ENCODE measurements around the gene RGP1.

The RGP1 gene

DNA sequence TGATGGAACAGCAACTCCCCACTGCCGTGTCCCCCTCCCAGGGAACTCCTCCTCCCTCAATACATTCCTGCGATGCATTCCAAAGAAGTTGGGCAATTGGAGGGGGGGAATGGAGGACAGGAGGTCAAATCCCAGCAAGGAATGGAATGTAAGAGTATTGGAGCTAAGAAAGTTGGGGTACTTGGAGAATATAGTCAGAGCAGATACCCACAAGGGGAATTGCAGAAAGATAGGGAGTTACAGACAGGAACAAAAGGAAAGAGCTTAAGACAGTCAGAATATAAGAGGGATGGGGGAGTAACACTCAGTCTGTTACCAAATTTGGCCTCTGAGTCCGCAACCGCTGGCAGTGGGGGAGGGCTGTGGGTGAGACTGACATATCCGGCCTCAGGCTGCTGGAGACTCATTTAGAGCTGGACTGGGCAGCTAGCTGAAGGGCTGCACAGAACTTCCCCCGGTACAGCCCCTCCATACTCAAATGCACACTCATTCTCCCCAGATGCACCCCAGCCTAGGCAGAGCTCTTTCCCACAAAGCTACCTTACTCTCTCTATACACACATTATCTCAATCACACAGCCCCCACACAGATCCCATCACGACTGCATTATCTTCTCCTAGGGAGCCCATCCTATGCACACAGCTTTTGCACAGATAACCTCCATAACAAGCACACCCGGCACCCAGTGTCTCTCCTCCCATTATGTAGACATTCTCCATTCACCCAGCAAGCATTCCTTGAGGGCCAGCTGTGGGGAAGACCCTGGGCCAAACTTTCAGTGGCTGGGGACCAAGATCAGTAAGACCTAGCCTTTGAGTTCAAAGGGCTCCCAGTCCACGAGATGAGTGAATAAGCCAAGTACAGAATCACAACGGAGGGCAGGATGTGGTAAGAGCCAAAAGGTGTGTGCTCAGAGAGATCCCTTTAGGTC lies 20.8 kb upstream of the RGP1 start:
- H3K4me3 ChIP-seq (ENCODE audit: control insufficient read depth in 1 of 7, extremely low read depth in 1 of 7, insufficient read depth in 4 of 7, low read depth in 2 of 7, low read length in 6 of 7) = peak overlapping the region in 6 of 7 experiments; percentile 58 to 97 (median 74)
- ChIA-PET POLR2A (interaction anchor here (0.9 to 2.0 kb wide), 5 partner anchors 13 to 656 kb away, joined by 3 to 7 read pairs (median 4); partner anchors contain the start of genes CCDC107, RMRP, SPAG8 and VCP), CTCF (interaction anchor here (0.5 to 11.2 kb wide), 33 partner anchors 13 to 709 kb away, joined by 3 to 190 read pairs (median 4); partner anchors contain the start of genes CCDC107, GBA2, RGP1 and RMRP)
- WGBS (ENCODE audit: insufficient coverage) = 0% methylated on average over 7 of the region's 10 CpGs
- H3K36me3 ChIP-seq (ENCODE audit: control insufficient read depth in 4 of 4, insufficient read depth in 4 of 4, low read length in 3 of 4) = peaks cover 10 to 24% (median 22%) of the 10 kb centered on the region in 4 experiments
- H3K9me3 ChIP-seq (ENCODE audit: control extremely low read depth in 1 of 5, control insufficient read depth in 4 of 5, insufficient read depth in 2 of 5, low read depth in 1 of 5, low read length in 4 of 5) = no peaks in the 10 kb centered on the region
- DNase-seq = peak in 2 of 3 donors; percentile 54 to 63
- peak overlapping the region; percentile 69 to 94 for H3K27ac ChIP-seq (ENCODE audit: insufficient read depth in 1 of 2, low read depth in 1 of 2, low read length in 2 of 2, poor library complexity in 1 of 2, severe bottlenecking in 2 of 2)
- peaks cover 39 to 64% (median 63%) of the 10 kb centered on the region in 4 experiments for H3K4me1 ChIP-seq (ENCODE audit: control extremely low read depth in 1 of 4, control insufficient read depth in 4 of 4, insufficient read depth in 4 of 4, low read length in 3 of 4)
- no peaks in the 10 kb centered on the region for H3K27me3 ChIP-seq (replicated peaks in 2 of 5; ENCODE audit: control insufficient read depth in 4 of 5, insufficient read depth in 5 of 5, low read length in 4 of 5)

DNA sequence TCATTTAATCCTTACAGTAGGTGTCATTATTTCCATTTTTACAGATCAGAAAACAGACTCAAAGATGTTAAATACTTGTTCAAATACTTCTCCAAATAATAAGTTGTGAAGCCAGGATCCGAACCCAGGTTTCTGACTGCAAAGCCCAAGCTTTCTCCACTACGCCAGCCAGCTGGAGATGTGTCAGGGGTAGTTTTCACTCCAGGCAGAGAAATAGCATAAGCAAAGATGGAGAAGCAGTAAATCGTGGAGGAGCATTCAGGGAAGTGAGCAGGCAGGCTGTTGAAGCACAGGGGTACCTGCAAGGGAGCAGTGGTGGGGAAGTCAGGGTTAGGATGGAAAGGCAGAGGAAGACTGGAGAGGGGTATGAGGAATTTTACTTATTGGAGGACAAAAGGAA lies 20.0 kb upstream of the RGP1 start:
- peaks cover 44 to 72% (median 70%) of the 10 kb centered on the region in 4 experiments for H3K4me1 ChIP-seq (ENCODE audit: control extremely low read depth in 1 of 4, control insufficient read depth in 4 of 4, insufficient read depth in 4 of 4, low read length in 3 of 4)
- peak overlapping the region in 6 of 7 experiments; percentile 27 to 97 (median 74) for H3K4me3 ChIP-seq (ENCODE audit: control insufficient read depth in 1 of 7, extremely low read depth in 1 of 7, insufficient read depth in 4 of 7, low read depth in 2 of 7, low read length in 6 of 7)
- no peaks in the 10 kb centered on the region for H3K27me3 ChIP-seq (replicated peaks in 2 of 5; ENCODE audit: control insufficient read depth in 4 of 5, insufficient read depth in 5 of 5, low read length in 4 of 5)
- H3K36me3 ChIP-seq (ENCODE audit: control insufficient read depth in 4 of 4, insufficient read depth in 4 of 4, low read length in 3 of 4) = peaks cover 3 to 16% (median 15%) of the 10 kb centered on the region in 4 experiments
- ChIA-PET POLR2A (no interaction called here), CTCF (interaction anchor here (0.9 to 11.2 kb wide), 19 partner anchors 8 to 153 kb away, joined by 3 to 190 read pairs (median 4); partner anchors contain the start of genes CCDC107, GBA2, RGP1 and RMRP)
- H3K27ac ChIP-seq (ENCODE audit: insufficient read depth in 1 of 2, low read depth in 1 of 2, low read length in 2 of 2, poor library complexity in 1 of 2, severe bottlenecking in 2 of 2) = peak overlapping the region in 1 of 2 experiments; percentile 94
- no peak for DNase-seq
- WGBS (ENCODE audit: insufficient coverage) = 96% methylated on average over 2 of the region's 3 CpGs
- no peaks in the 10 kb centered on the region for H3K9me3 ChIP-seq (ENCODE audit: control extremely low read depth in 1 of 5, control insufficient read depth in 4 of 5, insufficient read depth in 2 of 5, low read depth in 1 of 5, low read length in 4 of 5)

DNA sequence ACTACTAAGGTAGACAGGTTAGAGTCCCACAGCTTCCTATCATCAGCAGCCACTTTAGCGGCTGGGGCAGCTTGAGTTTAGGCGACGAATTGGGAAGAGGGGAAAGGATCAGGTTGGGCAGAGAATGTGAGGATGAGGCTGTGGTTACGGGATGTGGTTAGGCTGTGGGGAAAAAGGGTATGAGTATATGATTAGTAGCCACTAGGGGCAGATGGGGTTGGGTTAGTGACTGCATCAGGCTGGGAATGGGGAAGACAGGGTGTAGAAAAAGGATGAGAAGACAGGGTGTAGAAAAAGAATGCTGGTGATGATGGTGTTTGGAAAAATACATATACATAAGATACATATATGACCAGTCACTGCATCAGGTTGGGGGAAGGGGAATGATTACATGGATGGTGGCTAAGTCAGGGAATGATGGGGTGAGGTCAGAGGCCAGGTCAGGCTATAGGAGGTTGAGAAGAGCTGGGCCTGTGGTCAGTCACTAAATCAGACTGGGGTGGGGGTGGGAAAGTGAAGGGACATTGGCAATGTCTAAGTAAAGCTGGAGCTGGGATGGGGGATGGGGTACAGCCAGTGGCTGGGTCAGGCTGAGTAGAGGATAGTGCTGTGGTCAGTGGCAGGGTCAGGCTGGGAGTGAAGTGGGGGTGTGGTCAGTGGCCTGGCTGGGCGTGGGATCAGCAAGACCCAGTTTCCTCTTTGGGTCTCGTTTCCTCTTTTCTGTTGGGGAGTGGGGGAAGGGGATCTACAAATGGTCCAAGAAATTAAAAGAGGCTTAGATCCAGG lies 19.2 kb upstream of the RGP1 start:
- Histone ChIP-seq H3K27me3 (replicated peaks in 2 of 5; ENCODE audit: control insufficient read depth in 4 of 5, insufficient read depth in 5 of 5, low read length in 4 of 5) (no peaks in the 10 kb centered on the region), H3K9me3 (ENCODE audit: control extremely low read depth in 1 of 5, control insufficient read depth in 4 of 5, insufficient read depth in 2 of 5, low read depth in 1 of 5, low read length in 4 of 5) (no peaks in the 10 kb centered on the region), H3K4me3 (ENCODE audit: control insufficient read depth in 1 of 7, extremely low read depth in 1 of 7, insufficient read depth in 4 of 7, low read depth in 2 of 7, low read length in 6 of 7) (peak overlapping the region in 6 of 7 experiments; percentile 73 to 97 (median 88)), H3K27ac (ENCODE audit: insufficient read depth in 1 of 2, low read depth in 1 of 2, low read length in 2 of 2, poor library complexity in 1 of 2, severe bottlenecking in 2 of 2) (peak overlapping the region in 1 of 2 experiments; percentile 94), H3K36me3 (ENCODE audit: control insufficient read depth in 4 of 4, insufficient read depth in 4 of 4, low read length in 3 of 4) (peaks cover 3 to 14% (median 8%) of the 10 kb centered on the region in 4 experiments), H3K4me1 (ENCODE audit: control extremely low read depth in 1 of 4, control insufficient read depth in 4 of 4, insufficient read depth in 4 of 4, low read length in 3 of 4) (peaks cover 44 to 75% (median 70%) of the 10 kb centered on the region in 4 experiments)
- peak; percentile 50 to 66 (median 61) for DNase-seq
- ChIA-PET POLR2A (interaction anchor here (3.6 kb wide), 1 partner anchor 18 kb away, joined by 10 read pairs; no protein-coding TSS in a partner anchor), CTCF (interaction anchor here (0.8 to 11.2 kb wide), 18 partner anchors 9 to 126 kb away, joined by 3 to 190 read pairs (median 4); partner anchors contain the start of genes CCDC107, GBA2, RGP1 and RMRP)
- 3% methylated on average over 5 of the region's 6 CpGs for WGBS (ENCODE audit: insufficient coverage)

DNA sequence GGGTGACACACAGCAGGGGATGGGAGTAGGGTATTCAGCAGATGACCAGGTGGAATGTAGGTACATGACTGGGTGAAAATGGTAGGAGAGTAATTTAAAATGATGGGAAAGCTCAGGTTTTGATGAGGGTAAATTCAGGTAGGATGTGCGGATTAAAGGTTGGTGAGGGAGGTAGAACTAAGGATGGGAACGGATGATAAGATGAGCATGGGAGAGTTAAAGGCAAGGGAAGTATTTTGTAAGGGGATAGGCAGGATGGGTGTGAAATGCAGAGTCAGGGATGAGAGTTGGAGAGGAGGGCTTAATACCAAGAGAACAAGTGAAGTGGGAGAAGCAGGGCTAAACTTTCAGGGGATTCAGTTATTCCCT lies 18.6 kb upstream of the RGP1 start:
- 86% methylated on average over 2 of the region's 2 CpGs for WGBS (ENCODE audit: insufficient coverage)
- Histone ChIP-seq H3K27ac (ENCODE audit: insufficient read depth in 1 of 2, low read depth in 1 of 2, low read length in 2 of 2, poor library complexity in 1 of 2, severe bottlenecking in 2 of 2) (peak overlapping the region in 1 of 2 experiments; percentile 94), H3K27me3 (replicated peaks in 2 of 5; ENCODE audit: control insufficient read depth in 4 of 5, insufficient read depth in 5 of 5, low read length in 4 of 5) (no peaks in the 10 kb centered on the region), H3K36me3 (ENCODE audit: control insufficient read depth in 4 of 4, insufficient read depth in 4 of 4, low read length in 3 of 4) (peaks cover 3 to 13% (median 4%) of the 10 kb centered on the region in 4 experiments), H3K9me3 (ENCODE audit: control extremely low read depth in 1 of 5, control insufficient read depth in 4 of 5, insufficient read depth in 2 of 5, low read depth in 1 of 5, low read length in 4 of 5) (no peaks in the 10 kb centered on the region), H3K4me1 (ENCODE audit: control extremely low read depth in 1 of 4, control insufficient read depth in 4 of 4, insufficient read depth in 4 of 4, low read length in 3 of 4) (peaks cover 44 to 75% (median 70%) of the 10 kb centered on the region in 4 experiments), H3K4me3 (ENCODE audit: control insufficient read depth in 1 of 7, extremely low read depth in 1 of 7, insufficient read depth in 4 of 7, low read depth in 2 of 7, low read length in 6 of 7) (peak overlapping the region in 6 of 7 experiments; percentile 73 to 97 (median 88))
- DNase-seq = no peak
- ChIA-PET POLR2A (interaction anchor here (3.6 kb wide), 1 partner anchor 18 kb away, joined by 10 read pairs; no protein-coding TSS in a partner anchor), CTCF (interaction anchor here (0.8 to 11.2 kb wide), 14 partner anchors 9 to 127 kb away, joined by 3 to 190 read pairs (median 4); partner anchors contain the start of genes CCDC107, GBA2, RGP1 and RMRP)

DNA sequence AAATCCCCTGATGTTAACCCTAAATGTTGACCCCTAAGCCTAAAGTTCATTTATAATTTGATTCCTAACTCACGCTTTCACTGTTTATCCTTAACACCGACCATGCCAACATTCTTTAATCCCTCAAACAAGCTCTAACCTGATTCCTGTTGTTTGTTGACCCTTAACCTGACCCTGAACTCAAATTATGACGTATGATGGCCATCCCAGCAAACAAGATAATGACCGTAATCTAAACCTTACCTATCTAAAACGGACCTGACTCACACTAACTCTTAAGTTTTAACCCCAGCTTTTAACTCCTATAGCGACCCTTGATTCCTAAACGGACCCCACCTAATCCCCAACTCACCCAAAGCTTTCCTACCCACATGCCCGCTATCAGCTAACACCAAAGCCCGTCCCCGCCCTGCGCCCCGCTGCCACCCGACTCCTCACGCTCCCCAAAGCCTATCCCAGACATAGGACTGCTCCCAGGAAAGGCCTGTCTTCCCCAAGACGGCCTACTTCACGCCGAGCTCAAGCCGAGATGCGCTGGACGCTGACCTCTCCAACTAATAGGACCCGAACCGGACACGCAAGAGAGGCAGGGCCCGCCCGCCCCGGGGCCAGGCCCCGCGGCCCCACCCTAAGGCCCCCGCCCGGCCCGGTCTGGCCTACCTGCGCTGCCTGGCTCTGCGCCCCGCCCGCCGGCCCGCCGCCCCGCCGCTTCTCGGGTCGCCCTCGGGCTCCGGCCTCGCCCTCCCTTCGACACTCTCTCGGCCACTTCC lies 17.5 kb upstream of the RGP1 start:
- H3K27ac ChIP-seq (ENCODE audit: insufficient read depth in 1 of 2, low read depth in 1 of 2, low read length in 2 of 2, poor library complexity in 1 of 2, severe bottlenecking in 2 of 2) = peak overlapping the region; percentile 78 to 94
- peaks cover 2 to 23% (median 10%) of the 10 kb centered on the region in 4 experiments for H3K36me3 ChIP-seq (ENCODE audit: control insufficient read depth in 4 of 4, insufficient read depth in 4 of 4, low read length in 3 of 4)
- peak overlapping the region; percentile 50 to 97 (median 86) for H3K4me3 ChIP-seq (ENCODE audit: control insufficient read depth in 1 of 7, extremely low read depth in 1 of 7, insufficient read depth in 4 of 7, low read depth in 2 of 7, low read length in 6 of 7)
- DNase-seq = peak in 1 of 3 donors; percentile 30
- peaks cover 43 to 68% (median 66%) of the 10 kb centered on the region in 4 experiments for H3K4me1 ChIP-seq (ENCODE audit: control extremely low read depth in 1 of 4, control insufficient read depth in 4 of 4, insufficient read depth in 4 of 4, low read length in 3 of 4)
- no peaks in the 10 kb centered on the region for H3K9me3 ChIP-seq (ENCODE audit: control extremely low read depth in 1 of 5, control insufficient read depth in 4 of 5, insufficient read depth in 2 of 5, low read depth in 1 of 5, low read length in 4 of 5)
- no peaks in the 10 kb centered on the region for H3K27me3 ChIP-seq (replicated peaks in 2 of 5; ENCODE audit: control insufficient read depth in 4 of 5, insufficient read depth in 5 of 5, low read length in 4 of 5)
- ChIA-PET CTCF (interaction anchor here (0.7 to 11.2 kb wide), 21 partner anchors 8 to 128 kb away, joined by 3 to 190 read pairs (median 5); partner anchors contain the start of genes CCDC107, GBA2, HINT2 and RGP1), POLR2A (interaction anchor here (0.8 to 3.6 kb wide), 9 partner anchors 12 to 114 kb away, joined by 3 to 10 read pairs (median 4); partner anchors contain the start of gene SPAG8)
- WGBS (ENCODE audit: insufficient coverage) = under 1% methylated on average over 30 of the region's 47 CpGs

All from common myeloid progenitor, CD34-positive (primary cell).